CD14-positive monocyte (primary cell): ENCODE measurements around the gene RANBP3. TPM values are rescaled to one million over a fixed set of nuclear protein-coding genes. Genes with fewer than 3 reads are reported as not detected.

Experiments
- DNase-seq, 3 donors: peaks; one replicate each; pipeline ENCODE4 v3.0.0-alpha.2; 2011 to 2022
- H2AFZ ChIP-seq: 2 replicates; pipeline ENCODE4 v1.6.0; 2012; ENCODE audit warnings: mild to moderate bottlenecking, low read depth, low read length, inconsistent platforms; ENCODE audit not compliant: insufficient read depth, poor library complexity, severe bottlenecking
- H3K27ac ChIP-seq, 2 donors: 1 replicate in 1 of 2; 2 replicates in 1 of 2; pipeline ENCODE4 v1.5.1; 2012 to 2013; ENCODE audit warnings: low read length in 2 of 2, control low read depth in 1 of 2, inconsistent platforms in 1 of 2, low read depth in 1 of 2, mild to moderate bottlenecking in 1 of 2
- H3K27me3 ChIP-seq, 2 donors: one replicate each; pipeline versions ENCODE4 v1.6.0 to v1.6.1; 2011 to 2013; ENCODE audit warnings: low read length in 2 of 2; ENCODE audit not compliant: control insufficient read depth in 2 of 2, insufficient read depth in 2 of 2
- H3K36me3 ChIP-seq, 2 donors: replicated peaks in 1 of 2; 1 replicate in 1 of 2; 2 replicates in 1 of 2; pipeline versions ENCODE4 v1.5.1 to v1.6.1; 2012 to 2013; ENCODE audit warnings: low read length in 2 of 2, control low read depth in 1 of 2, inconsistent platforms in 1 of 2, mild to moderate bottlenecking in 1 of 2; ENCODE audit not compliant: insufficient read depth in 2 of 2, control insufficient read depth in 1 of 2
- H3K4me1 ChIP-seq, 2 donors: 1 replicate in 1 of 2; 2 replicates in 1 of 2; pipeline versions ENCODE4 v1.5.1 to v1.6.1; 2012 to 2013; ENCODE audit warnings: low read length in 2 of 2, control low read depth in 1 of 2, inconsistent platforms in 1 of 2, mild to moderate bottlenecking in 1 of 2, moderate library complexity in 1 of 2; ENCODE audit not compliant: insufficient read depth in 2 of 2, control insufficient read depth in 1 of 2
- H3K4me2 ChIP-seq: replicated peaks from 2 replicates; pipeline ENCODE3; 2012; ENCODE audit warnings: low read length, moderate library complexity, mild to moderate bottlenecking; ENCODE audit not compliant: poor library complexity, severe bottlenecking; ENCODE audit errors: extremely low read depth
- H3K4me3 ChIP-seq, 3 experiments: fragments of 200-600 bp in 1 of 3; sonication (generic) in 1 of 3; replicated peaks in 1 of 3; 1 replicate in 2 of 3; 2 replicates in 1 of 3; pipeline ENCODE4 v1.5.1; 2011 to 2013; ENCODE audit warnings: low read length in 3 of 3, mild to moderate bottlenecking in 3 of 3, control low read depth in 2 of 3, low read depth in 2 of 3, inconsistent platforms in 1 of 3, moderate library complexity in 1 of 3
- H3K79me2 ChIP-seq: 2 replicates; pipeline ENCODE4 v1.6.0; 2012; ENCODE audit warnings: mild to moderate bottlenecking, control low read depth, inconsistent platforms, low read length, moderate library complexity; ENCODE audit not compliant: insufficient read depth
- H3K9ac ChIP-seq: 2 replicates; pipeline ENCODE4 v1.6.0; 2017; ENCODE audit warnings: low read length, mild to moderate bottlenecking; ENCODE audit not compliant: insufficient read depth, poor library complexity, severe bottlenecking
- H3K9me3 ChIP-seq, 2 donors: replicated peaks in 1 of 2; 1 replicate in 1 of 2; 2 replicates in 1 of 2; pipeline versions ENCODE4 v1.5.1 to v1.6.1; 2012 to 2013; ENCODE audit warnings: low read length in 2 of 2, control low read depth in 1 of 2; ENCODE audit not compliant: control insufficient read depth in 1 of 2, insufficient read depth in 1 of 2
- H4K20me1 ChIP-seq: 2 replicates; pipeline ENCODE4 v1.6.0; 2012; ENCODE audit warnings: mild to moderate bottlenecking, low read length, control low read depth, moderate library complexity; ENCODE audit not compliant: insufficient read depth
- H3K27ac Mint-ChIP-seq, 7 donors: one replicate each; pipeline ENCODE4 v1.8.0; 2020; ENCODE audit warnings: mild to moderate bottlenecking in 7 of 7, mixed read lengths in 7 of 7, moderate library complexity in 6 of 7, inconsistent platforms in 2 of 7
- H3K27me3 Mint-ChIP-seq, 3 donors: one replicate each; pipeline ENCODE4 v1.8.0; 2021 to 2022; ENCODE audit warnings: low read depth in 3 of 3, mild to moderate bottlenecking in 3 of 3, mixed read lengths in 3 of 3, moderate library complexity in 3 of 3, inconsistent platforms in 1 of 3
- H3K36me3 Mint-ChIP-seq, 2 donors: one replicate each; pipeline ENCODE4 v1.8.0; 2020; ENCODE audit warnings: mixed read lengths in 2 of 2, inconsistent platforms in 1 of 2, mild to moderate bottlenecking in 1 of 2
- H3K4me1 Mint-ChIP-seq: one replicate; pipeline ENCODE4 v1.8.0; 2020; ENCODE audit warnings: mild to moderate bottlenecking, mixed read lengths
- H3K4me3 Mint-ChIP-seq, 2 donors: one replicate each; pipeline ENCODE4 v1.8.0; 2020; ENCODE audit warnings: mild to moderate bottlenecking in 2 of 2, mixed read lengths in 2 of 2, moderate library complexity in 1 of 2
- H3K9me3 Mint-ChIP-seq, 7 donors: one replicate each; pipeline ENCODE4 v1.8.0; 2020 to 2022; ENCODE audit warnings: mixed read lengths in 7 of 7, mild to moderate bottlenecking in 6 of 7, moderate library complexity in 6 of 7, inconsistent platforms in 2 of 7
- CTCF ChIP-seq: fragments of 200-600 bp; IDR thresholded peaks from one replicate; pipeline ENCODE4 v1.8.0; 2022; ENCODE audit warnings: antibody characterized with exemption, mild to moderate bottlenecking
- WGBS: methylation state at CpG from one replicate; pipeline ENCODE4 v1.1.5; 2013; ENCODE audit warnings: missing lambda C conversion rate; ENCODE audit not compliant: insufficient coverage; 5-methylcytosine and 5-hydroxymethylcytosine counted together
- intact Hi-C, 2 donors: fragments of 100-400 bp; cut with micrococcal nuclease; formaldehyde crosslinking; loops; one replicate each; pipeline versions ENCODE4 v1.15.0 to v1.15.1; 2023
- polyA plus RNA-seq, 3 donors: library from polyadenylated mRNA; depleted of rRNA in 1 of 3; unstranded in 2 of 3; stranded (reverse) in 1 of 3; fragments of 300-500 nt in 2 of 3; fragments of >200 nt in 1 of 3; fragmentation: Illumina TruSeq in 2 of 3; gene quantifications; 1 replicate in 2 of 3; 2 replicates in 1 of 3; pipeline ENCODE4 v1.2.3, GENCODE V29; 2012 to 2021

RANBP3 gene
- polyA plus RNA-seq, 3 donors = 4.5 to 49.5 (median 8.1) TPM

- H4K20me1 ChIP-seq = peaks cover 28% of the 10 kb centered on the region
- H3K9me3 ChIP-seq = no peaks in the 10 kb centered on the region
- no peak overlapping the region for H3K4me3 ChIP-seq
- peak overlapping the region in 1 of 7 donors; percentile 41 for H3K27ac Mint-ChIP-seq
- H3K36me3 Mint-ChIP-seq = peaks cover 18 to 35% of the 10 kb centered on the region in 2 donors
- intact Hi-C loops = loop anchor here in 1 of 2 donors (5.0 kb wide), 1 partner anchor 87 kb away; the partner anchor contains the start of gene NRTN
- H3K4me1 ChIP-seq = no peaks in the 10 kb centered on the region
- peaks cover 0 to 2% (median 0%) of the 10 kb centered on the region in 7 donors for H3K9me3 Mint-ChIP-seq
- H3K79me2 ChIP-seq = peaks cover 14% of the 10 kb centered on the region
- H3K9ac ChIP-seq = no peak overlapping the region
- no peak overlapping the region for H2AFZ ChIP-seq
- no peak overlapping the region for H3K4me2 ChIP-seq
- WGBS = 77% methylated on average over 23 of the region's 28 CpGs
- no peak overlapping the region for H3K27ac ChIP-seq
- H3K4me3 Mint-ChIP-seq = no peak overlapping the region
- no peaks in the 10 kb centered on the region for H3K4me1 Mint-ChIP-seq
- H3K27me3 ChIP-seq = peaks cover 0 to 14% of the 10 kb centered on the region in 2 donors
- no peak for DNase-seq
- TF ChIP-seq CTCF = no peak
- peaks cover 31 to 32% of the 10 kb centered on the region in 2 donors for H3K36me3 ChIP-seq
- H3K27me3 Mint-ChIP-seq = peaks cover 20 to 37% (median 22%) of the 10 kb centered on the region in 3 donors
Observed at GRCh38 chr19:5893907-5894703, 83.8 kb downstream of the RANBP3 start.

GRCh38 chr19:5893296-5893903, 84.5 kb downstream of the RANBP3 start:
- peaks cover 31 to 32% of the 10 kb centered on the region in 2 donors for H3K36me3 ChIP-seq
- no peak for TF ChIP-seq CTCF

More at GRCh38 chr19:5893296-5893903, 84.5 kb downstream of the RANBP3 start:
- Histone ChIP-seq H4K20me1 (peaks cover 21% of the 10 kb centered on the region), H3K9me3 (no peaks in the 10 kb centered on the region), H3K4me1 (no peaks in the 10 kb centered on the region), H3K4me2 (no peak overlapping the region), H3K27ac (no peak overlapping the region), H2AFZ (no peak overlapping the region), H3K9ac (no peak overlapping the region), H3K4me3 (no peak overlapping the region), H3K27me3 (peaks cover 0 to 14% of the 10 kb centered on the region in 2 donors), H3K79me2 (peaks cover 9% of the 10 kb centered on the region)
- Mint-ChIP-seq H3K9me3 (peaks cover 0 to 2% (median 0%) of the 10 kb centered on the region in 7 donors), H3K4me3 (no peak overlapping the region), H3K27ac (no peak overlapping the region), H3K27me3 (peaks cover 22 to 38% (median 24%) of the 10 kb centered on the region in 3 donors), H3K36me3 (peaks cover 18 to 35% of the 10 kb centered on the region in 2 donors), H3K4me1 (no peaks in the 10 kb centered on the region)
- DNase-seq = no peak
- WGBS = 79% methylated on average over 11 of the region's 13 CpGs
- intact Hi-C loops = loop anchor here in 1 of 2 donors (5.0 kb wide), 1 partner anchor 86 kb away; the partner anchor contains the start of gene NRTN
